KBM-7 (cell line): ENCODE data around the gene CAPNS1.

Source experiments
- DNase-seq: peaks from one replicate; pipeline ENCODE4 v3.0.0-alpha.2; 2015
- in situ Hi-C: fragments of 300-500 bp; cut with MboI; formaldehyde crosslinking; loops from 2 replicates; pipeline ENCODE4 v1.14.3; 2020; ENCODE audit warnings: low sequenced_read_pairs, low pct_unique_long_range_greater_than_20kb, mixed read lengths

CAPNS1 gene

GRCh38 chr19:36139473-36140303 lies at the start of gene CAPNS1:
TSS of gene CAPNS1 (plus strand) at chr19:36140066. CDS start at chr19:36141012, 946 bp downstream.
- peak; percentile 93 for DNase-seq
- in situ Hi-C loops, result no loop called here

GRCh38 chr19:36090910-36091695 lies 48.8 kb upstream of the CAPNS1 start:
- in situ Hi-C loops, result no loop called here

GRCh38 chr19:36092566-36092965 lies 47.3 kb upstream of the CAPNS1 start:
- in situ Hi-C loops, result no loop called here
- no peak for DNase-seq

More at GRCh38 chr19:36090910-36091695, 48.8 kb upstream of the CAPNS1 start:
- no peak for DNase-seq

- in situ Hi-C loops, result no loop called here
- no peak for DNase-seq
Measured at GRCh38 chr19:36093146-36093662, 46.7 kb upstream of the CAPNS1 start.

- in situ Hi-C loops, result no loop called here
- no peak for DNase-seq
Measured at GRCh38 chr19:36093687-36094086, 46.2 kb upstream of the CAPNS1 start.

GRCh38 chr19:36097036-36097435 lies 42.8 kb upstream of the CAPNS1 start:
- in situ Hi-C loops, result no loop called here
- DNase-seq, result no peak

GRCh38 chr19:36099166-36099785 lies 40.6 kb upstream of the CAPNS1 start:
- in situ Hi-C loops, result no loop called here

GRCh38 chr19:36100476-36100875 lies 39.4 kb upstream of the CAPNS1 start:
- in situ Hi-C loops, result no loop called here
- DNase-seq, result no peak

More at GRCh38 chr19:36099166-36099785, 40.6 kb upstream of the CAPNS1 start:
- no peak for DNase-seq

- in situ Hi-C loops, result no loop called here
Measured at GRCh38 chr19:36101550-36102327, 38.1 kb upstream of the CAPNS1 start.

GRCh38 chr19:36103040-36103626 lies 36.7 kb upstream of the CAPNS1 start:
- in situ Hi-C loops, result no loop called here
- DNase-seq, result no peak

More at GRCh38 chr19:36101550-36102327, 38.1 kb upstream of the CAPNS1 start:
- no peak for DNase-seq

- in situ Hi-C loops, result no loop called here
- no peak for DNase-seq
Measured at GRCh38 chr19:36103842-36104552, 35.9 kb upstream of the CAPNS1 start.

- no peak for DNase-seq
- in situ Hi-C loops, result no loop called here
Measured at GRCh38 chr19:36106441-36106840, 33.4 kb upstream of the CAPNS1 start.

- in situ Hi-C loops, result no loop called here
- DNase-seq, result no peak
Measured at GRCh38 chr19:36106991-36107390, 32.9 kb upstream of the CAPNS1 start.

GRCh38 chr19:36108684-36109083 lies 31.2 kb upstream of the CAPNS1 start:
- no peak for DNase-seq
- in situ Hi-C loops, result no loop called here

GRCh38 chr19:36110487-36111199 lies 29.2 kb upstream of the CAPNS1 start, which contains the start of gene OVOL3:
TSS of gene OVOL3 (plus strand) at chr19:36111143. CDS start at chr19:36111203, 60 bp downstream.
- no peak for DNase-seq
- in situ Hi-C loops, result no loop called here

- DNase-seq, result no peak
- in situ Hi-C loops, result no loop called here
Measured at GRCh38 chr19:36111200-36111539, 28.7 kb upstream of the CAPNS1 start.

GRCh38 chr19:36112678-36113077 lies 27.2 kb upstream of the CAPNS1 start:
- in situ Hi-C loops, result no loop called here
- no peak for DNase-seq
